Endothelial cell (in vitro differentiated cells): Measurements from ENCODE around the gene ZFP36L2. TPM values are rescaled to one million over a fixed set of nuclear protein-coding genes. Genes with fewer than 3 reads are reported as not detected.

ENCODE experiments used
- DNase-seq: peaks from one replicate; pipeline ENCODE4 v3.0.0; 2021; ENCODE audit warnings: low spot score
- H3K27ac Mint-ChIP-seq: one replicate; pipeline ENCODE4 v1.8.0; 2021; ENCODE audit warnings: mixed read lengths, inconsistent platforms; ENCODE audit not compliant: unreplicated experiment
- H3K27me3 Mint-ChIP-seq: one replicate; pipeline ENCODE4 v1.8.0; 2021; ENCODE audit warnings: mild to moderate bottlenecking, moderate library complexity, mixed read lengths, inconsistent platforms; ENCODE audit not compliant: unreplicated experiment
- H3K36me3 Mint-ChIP-seq: one replicate; pipeline ENCODE4 v1.8.0; 2021; ENCODE audit warnings: mild to moderate bottlenecking, low read depth, mixed read lengths, inconsistent platforms; ENCODE audit not compliant: unreplicated experiment
- H3K4me1 Mint-ChIP-seq: one replicate; pipeline ENCODE4 v1.8.0; 2021; ENCODE audit warnings: mild to moderate bottlenecking, mixed read lengths, inconsistent platforms; ENCODE audit not compliant: unreplicated experiment
- H3K4me3 Mint-ChIP-seq: one replicate; pipeline ENCODE4 v1.8.0; 2021; ENCODE audit warnings: mild to moderate bottlenecking, mixed read lengths, inconsistent platforms; ENCODE audit not compliant: unreplicated experiment
- H3K9me3 Mint-ChIP-seq: one replicate; pipeline ENCODE4 v1.8.0; 2021; ENCODE audit warnings: mixed read lengths, inconsistent platforms; ENCODE audit not compliant: unreplicated experiment
- total RNA-seq: library from RNA; stranded (reverse); fragmentation: NEBNext Ultra II Directional; extraction: Animal tissue kit (Norgen Biotek cat#: 25700); gene quantifications from one replicate; pipeline ENCODE4 v1.2.1, GENCODE V29; 2021; ENCODE audit not compliant: unreplicated experiment
- TF ChIP-seq, protein P1 (sequence below): fragments of 200-600 bp; sonication (generic); IDR thresholded peaks from one replicate; pipeline ENCODE4 v1.5.0; 2021; ENCODE audit warnings: antibody characterized with exemption; ENCODE audit not compliant: unreplicated experiment

The ZFP36L2 gene
- total RNA-seq, 1 donor from 2014 or later = 72.1 TPM

DNA sequence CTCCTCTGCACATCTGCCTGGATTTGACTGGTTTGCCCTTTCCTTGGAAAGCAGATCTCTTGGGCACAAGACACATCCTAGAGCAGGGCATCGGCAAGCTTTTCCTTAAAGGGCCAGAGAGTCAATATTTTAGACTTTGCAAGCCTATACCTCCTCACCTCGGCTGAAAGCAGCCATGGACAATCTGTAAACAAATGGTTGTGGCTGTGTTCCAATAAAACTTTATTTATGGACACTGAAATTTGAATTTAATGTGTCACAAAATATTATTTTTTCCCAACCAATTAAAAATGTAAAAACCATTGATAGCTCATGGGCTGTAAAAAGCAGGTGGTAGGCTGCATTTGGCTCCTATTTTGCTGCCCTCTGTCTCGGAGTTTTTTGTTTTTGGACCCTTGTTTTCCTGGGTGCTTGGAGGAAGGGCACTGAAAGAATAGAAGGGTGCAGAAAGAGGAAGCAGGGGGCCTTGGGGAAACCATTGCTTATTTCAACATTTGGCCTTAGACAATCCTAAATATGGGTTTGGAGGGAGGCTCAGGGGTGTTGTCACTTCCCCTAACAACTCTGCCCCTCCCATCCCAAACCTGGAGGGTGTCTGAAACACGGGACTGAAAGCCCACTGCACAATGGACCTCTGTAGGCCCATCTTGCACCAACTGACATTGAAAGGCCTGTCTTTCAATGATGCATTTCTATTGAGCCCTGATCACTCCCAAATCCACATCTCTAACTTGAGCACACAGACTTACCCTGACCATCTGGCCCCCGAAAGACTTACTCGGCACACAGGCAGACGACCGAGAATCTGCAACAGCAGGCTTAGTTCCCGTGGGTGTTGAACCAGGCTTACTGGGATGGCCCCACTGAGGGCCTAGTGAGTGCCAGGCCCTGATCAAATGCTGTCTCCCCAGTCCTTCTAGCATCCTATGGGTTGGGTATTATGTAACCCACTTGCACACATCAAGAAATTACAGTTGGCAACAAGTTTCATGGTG is 7.1 kb upstream of the ZFP36L2 start:
- TF ChIP-seq, protein P1, sequence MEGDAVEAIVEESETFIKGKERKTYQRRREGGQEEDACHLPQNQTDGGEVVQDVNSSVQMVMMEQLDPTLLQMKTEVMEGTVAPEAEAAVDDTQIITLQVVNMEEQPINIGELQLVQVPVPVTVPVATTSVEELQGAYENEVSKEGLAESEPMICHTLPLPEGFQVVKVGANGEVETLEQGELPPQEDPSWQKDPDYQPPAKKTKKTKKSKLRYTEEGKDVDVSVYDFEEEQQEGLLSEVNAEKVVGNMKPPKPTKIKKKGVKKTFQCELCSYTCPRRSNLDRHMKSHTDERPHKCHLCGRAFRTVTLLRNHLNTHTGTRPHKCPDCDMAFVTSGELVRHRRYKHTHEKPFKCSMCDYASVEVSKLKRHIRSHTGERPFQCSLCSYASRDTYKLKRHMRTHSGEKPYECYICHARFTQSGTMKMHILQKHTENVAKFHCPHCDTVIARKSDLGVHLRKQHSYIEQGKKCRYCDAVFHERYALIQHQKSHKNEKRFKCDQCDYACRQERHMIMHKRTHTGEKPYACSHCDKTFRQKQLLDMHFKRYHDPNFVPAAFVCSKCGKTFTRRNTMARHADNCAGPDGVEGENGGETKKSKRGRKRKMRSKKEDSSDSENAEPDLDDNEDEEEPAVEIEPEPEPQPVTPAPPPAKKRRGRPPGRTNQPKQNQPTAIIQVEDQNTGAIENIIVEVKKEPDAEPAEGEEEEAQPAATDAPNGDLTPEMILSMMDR = no peak
- Mint-ChIP-seq H3K36me3 (no peaks in the 10 kb centered on the region), H3K27me3 (peaks cover 6% of the 10 kb centered on the region), H3K27ac (no peak overlapping the region), H3K4me1 (peaks cover 33% of the 10 kb centered on the region), H3K9me3 (no peaks in the 10 kb centered on the region), H3K4me3 (no peak overlapping the region)
- DNase-seq = no peak

DNA sequence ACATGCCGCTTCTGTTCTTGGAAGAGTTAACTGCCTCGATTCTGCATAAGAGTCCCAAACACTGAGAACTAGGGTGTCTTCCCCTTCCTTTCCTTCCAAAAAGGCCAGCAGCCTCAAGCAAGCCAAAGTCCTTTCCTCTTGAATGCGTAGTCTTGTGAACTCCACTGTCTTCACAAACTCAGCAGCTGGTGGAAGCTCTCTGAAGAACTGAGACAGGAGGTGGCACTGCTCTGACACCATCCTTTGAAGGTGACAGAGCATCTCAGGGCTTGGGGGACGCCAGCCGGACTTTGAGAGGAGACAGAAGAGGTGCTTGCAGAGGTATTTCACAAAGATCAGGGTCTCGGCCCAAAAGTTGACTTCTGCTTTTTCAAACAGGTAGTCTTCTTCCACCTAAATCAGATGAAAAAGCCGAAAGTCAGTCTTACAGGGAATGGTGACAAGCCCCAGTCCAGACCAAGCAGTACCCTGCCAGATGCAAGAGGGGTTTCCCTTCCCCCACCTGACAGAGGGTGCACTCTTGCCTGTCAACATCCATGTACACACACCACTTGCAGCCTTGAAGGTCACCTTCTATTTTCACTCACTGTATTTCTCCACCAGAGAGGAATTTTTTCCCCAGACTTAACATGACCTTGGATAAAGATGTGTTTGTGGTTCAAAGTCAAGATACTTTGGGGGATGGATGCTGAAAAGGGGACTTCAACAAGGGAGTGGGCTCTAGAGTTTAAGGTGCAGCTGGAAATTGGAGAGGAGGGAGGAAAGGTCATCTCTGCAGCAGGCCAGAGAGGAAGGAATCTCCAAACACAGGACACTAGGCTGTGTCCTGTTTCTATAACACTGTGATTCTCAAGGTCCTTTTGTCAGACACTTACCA is 4.8 kb upstream of the ZFP36L2 start:
- DNase-seq = no peak
- Mint-ChIP-seq H3K27me3 (peaks cover 6% of the 10 kb centered on the region), H3K36me3 (no peaks in the 10 kb centered on the region), H3K4me1 (peaks cover 31% of the 10 kb centered on the region), H3K27ac (no peak overlapping the region), H3K9me3 (no peaks in the 10 kb centered on the region), H3K4me3 (no peak overlapping the region)
- TF ChIP-seq, protein P1 = no peak

DNA sequence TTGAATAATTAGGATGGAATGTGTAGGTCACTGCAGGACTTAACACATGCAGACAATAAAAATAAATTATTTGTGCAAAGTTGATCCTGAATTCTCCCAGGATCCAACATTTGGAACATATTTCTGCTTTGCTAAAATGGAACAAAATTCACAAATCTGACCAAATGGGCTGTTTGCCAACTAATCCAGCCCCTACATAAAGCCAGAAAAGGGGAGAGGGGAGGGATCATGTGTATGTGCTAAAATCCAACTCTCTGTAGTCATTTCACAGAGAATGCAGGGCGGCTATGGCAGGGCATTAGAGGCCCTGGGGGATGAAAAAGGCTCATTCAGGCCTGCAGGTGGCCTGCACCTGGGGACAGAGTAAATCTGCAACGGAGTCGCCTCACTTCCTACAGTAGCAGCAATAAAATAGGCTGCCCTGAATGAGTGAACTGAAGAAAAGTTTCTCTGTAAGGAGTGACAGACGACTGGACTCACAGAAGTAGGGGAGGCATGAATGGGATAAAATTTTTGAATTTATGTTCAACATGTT is 4.0 kb upstream of the ZFP36L2 start:
- peaks cover 31% of the 10 kb centered on the region for H3K4me1 Mint-ChIP-seq
- TF ChIP-seq, protein P1 = no peak
- H3K4me3 Mint-ChIP-seq = no peak overlapping the region
- no peak overlapping the region for H3K27ac Mint-ChIP-seq
- DNase-seq = no peak
- no peaks in the 10 kb centered on the region for H3K36me3 Mint-ChIP-seq
- peaks cover 6% of the 10 kb centered on the region for H3K27me3 Mint-ChIP-seq
- H3K9me3 Mint-ChIP-seq = no peaks in the 10 kb centered on the region

DNA sequence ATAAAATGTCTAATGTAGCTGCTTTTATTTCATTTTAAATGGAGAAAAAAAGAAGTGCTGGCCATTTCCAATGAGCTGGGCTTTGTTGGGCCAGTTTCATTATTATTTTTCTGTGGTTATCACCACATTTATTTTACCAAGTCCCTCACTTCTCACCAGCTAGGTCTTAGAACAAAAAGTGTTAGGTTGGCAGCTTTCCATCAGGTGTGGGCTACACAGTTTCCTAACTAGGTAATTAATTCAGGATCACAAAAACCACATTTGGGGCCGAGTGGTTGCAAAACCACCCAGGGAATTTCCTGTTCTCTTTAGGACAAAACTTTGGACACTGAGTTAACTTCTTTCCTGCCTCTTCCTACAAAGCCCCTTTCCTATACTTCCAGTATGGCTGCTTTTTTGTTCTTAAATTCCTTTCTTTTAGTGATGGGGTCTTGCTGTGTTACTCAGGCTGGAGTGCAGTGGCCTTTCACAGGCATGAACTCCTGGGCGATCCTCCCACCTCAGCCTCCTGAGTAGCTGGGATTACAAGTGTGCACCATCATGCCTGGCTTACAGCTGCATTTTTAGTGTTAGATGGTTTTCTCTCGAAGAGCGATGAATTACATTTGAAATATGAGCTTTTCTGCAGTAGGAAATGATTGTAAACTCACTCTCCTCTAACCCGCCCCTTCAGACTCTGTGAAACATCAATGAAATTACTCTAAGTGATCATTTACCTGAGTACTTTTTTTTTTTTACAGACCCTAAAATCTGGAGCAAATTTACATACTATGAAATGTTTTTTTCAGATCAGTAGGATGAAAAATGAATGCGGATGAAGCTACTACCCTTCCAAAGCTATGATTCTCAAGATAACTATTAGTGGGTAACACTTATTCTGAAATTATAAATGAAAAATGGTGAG is 2.6 kb upstream of the ZFP36L2 start:
- Mint-ChIP-seq H3K4me3 (no peak overlapping the region), H3K36me3 (peaks cover 3% of the 10 kb centered on the region), H3K4me1 (peaks cover 31% of the 10 kb centered on the region), H3K27me3 (peaks cover 6% of the 10 kb centered on the region), H3K9me3 (no peaks in the 10 kb centered on the region), H3K27ac (peak overlapping the region; percentile 18)
- TF ChIP-seq, protein P1 = no peak
- DNase-seq = no peak
